Parietal lobe (tissue), 1 donor: ENCODE data around the gene PEX11B. TPM values are rescaled to one million over a fixed set of nuclear protein-coding genes. Genes with fewer than 3 reads are reported as not detected.

ENCODE experiments used
- total RNA-seq: library from RNA; depleted of rRNA; stranded (reverse); fragments of >200 nt; gene quantifications from one replicate; pipeline ENCODE4 v1.2.3, GENCODE V29; 2014

The PEX11B gene
- 29.1 TPM for total RNA-seq

GRCh38 chr1:145918144-145918991, at the start of gene PEX11B:
TSS of gene PEX11B (minus strand) at chr1:145918717. CDS start at chr1:145918688, 29 bp downstream.

GRCh38 chr1:145964328-145965118, 46.0 kb upstream of the PEX11B start, which contains the start of the genes ANKRD34A and POLR3GL:
TSS of gene ANKRD34A (minus strand) at chr1:145964575. CDS start at chr1:145961759, 2,816 bp downstream.
TSS of gene POLR3GL (plus strand) at chr1:145964690. CDS start at chr1:145974866, 10,176 bp downstream.

GRCh38 chr1:145957443-145958319, 39.2 kb upstream of the PEX11B start, which contains the start of gene LIX1L:
TSS of gene LIX1L (minus strand) at chr1:145958017. CDS start at chr1:145957927, 90 bp downstream.

GRCh38 chr1:145927063-145927886, 8.8 kb upstream of the PEX11B start, which contains the start of gene RBM8A:
TSS of gene RBM8A (minus strand) at chr1:145927484. CDS start at chr1:145927426, 58 bp downstream.

GRCh38 chr1:145885738-145886287, 32.7 kb downstream of the PEX11B start, which contains the start of gene ANKRD35:
TSS of gene ANKRD35 (minus strand) at chr1:145885866. CDS start at chr1:145885758, 108 bp downstream.

Other genes with a start within 250 kb of the PEX11B start
- 0.31 TPM for gene PDZK1, start 211.3 kb downstream of the PEX11B start, total RNA-seq
- not detected for gene CD160, start 199.2 kb downstream of the PEX11B start, total RNA-seq
- 35.7 TPM for gene RNF115, start 94.6 kb downstream of the PEX11B start, total RNA-seq
- 42.3 TPM for gene POLR3C, start 94.5 kb downstream of the PEX11B start, total RNA-seq
- 4.1 TPM for gene NUDT17, start 73.1 kb downstream of the PEX11B start, total RNA-seq
- 11.3 TPM for gene PIAS3, start 59.6 kb downstream of the PEX11B start, total RNA-seq
- 1.6 TPM for gene ANKRD35, start 32.9 kb downstream of the PEX11B start, total RNA-seq
- gene ITGA10, start 8.7 kb downstream of the PEX11B start, total RNA-seq, result 2.8 TPM
- 85.4 TPM for gene RBM8A, start 8.8 kb upstream of the PEX11B start, total RNA-seq
- 21.9 TPM for gene LIX1L, start 39.3 kb upstream of the PEX11B start, total RNA-seq
- gene ANKRD34A, start 45.9 kb upstream of the PEX11B start, total RNA-seq, result 2.5 TPM
- gene POLR3GL, start 46.0 kb upstream of the PEX11B start, total RNA-seq, result 12.2 TPM
- gene TXNIP, start 77.9 kb upstream of the PEX11B start, total RNA-seq, result 92.6 TPM
- not detected for gene HJV, start 103.0 kb upstream of the PEX11B start, total RNA-seq
- 1.9 TPM for gene NBPF10, start 226.1 kb upstream of the PEX11B start, total RNA-seq